NCI-H1105 treated with DMSO at 0.1 percent for 48 hours (cell line): Measurements from ENCODE around the gene HOXC10.

Experiments used
- DNase-seq: peaks from one replicate; lab custom pipeline; 2025; lab: John Stamatoyannopoulos, UW

HOXC10 gene

GRCh38 chr12:53991077-53991460 is 6.1 kb downstream of the HOXC10 start:
- DNase-seq = no peak

DNA sequence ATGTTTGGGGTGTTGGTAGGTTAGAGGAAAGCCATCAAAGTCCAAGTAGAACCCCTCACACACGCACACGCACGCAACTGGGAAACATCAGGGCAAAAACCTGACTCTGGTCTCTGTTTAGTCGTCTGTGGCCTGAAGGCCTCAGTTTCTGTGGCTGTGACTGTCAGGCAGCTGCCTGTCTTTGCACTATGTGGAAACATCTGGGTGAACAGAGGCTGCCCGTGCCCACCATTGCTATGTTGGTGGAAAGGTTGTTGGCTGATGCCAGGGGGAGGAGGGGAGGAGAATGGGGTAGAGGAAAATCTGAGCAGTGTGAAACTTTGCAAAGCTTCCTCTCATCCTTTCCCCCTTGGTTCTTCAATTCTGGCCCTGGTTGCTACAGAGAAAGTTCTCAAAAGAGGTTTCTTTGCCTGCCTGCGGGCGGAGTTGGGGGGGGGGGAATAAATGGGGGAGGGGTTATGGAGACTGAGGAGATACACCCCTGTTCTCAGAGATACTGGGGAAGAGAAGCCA is 7.5 kb downstream of the HOXC10 start:
- no peak for DNase-seq

DNA sequence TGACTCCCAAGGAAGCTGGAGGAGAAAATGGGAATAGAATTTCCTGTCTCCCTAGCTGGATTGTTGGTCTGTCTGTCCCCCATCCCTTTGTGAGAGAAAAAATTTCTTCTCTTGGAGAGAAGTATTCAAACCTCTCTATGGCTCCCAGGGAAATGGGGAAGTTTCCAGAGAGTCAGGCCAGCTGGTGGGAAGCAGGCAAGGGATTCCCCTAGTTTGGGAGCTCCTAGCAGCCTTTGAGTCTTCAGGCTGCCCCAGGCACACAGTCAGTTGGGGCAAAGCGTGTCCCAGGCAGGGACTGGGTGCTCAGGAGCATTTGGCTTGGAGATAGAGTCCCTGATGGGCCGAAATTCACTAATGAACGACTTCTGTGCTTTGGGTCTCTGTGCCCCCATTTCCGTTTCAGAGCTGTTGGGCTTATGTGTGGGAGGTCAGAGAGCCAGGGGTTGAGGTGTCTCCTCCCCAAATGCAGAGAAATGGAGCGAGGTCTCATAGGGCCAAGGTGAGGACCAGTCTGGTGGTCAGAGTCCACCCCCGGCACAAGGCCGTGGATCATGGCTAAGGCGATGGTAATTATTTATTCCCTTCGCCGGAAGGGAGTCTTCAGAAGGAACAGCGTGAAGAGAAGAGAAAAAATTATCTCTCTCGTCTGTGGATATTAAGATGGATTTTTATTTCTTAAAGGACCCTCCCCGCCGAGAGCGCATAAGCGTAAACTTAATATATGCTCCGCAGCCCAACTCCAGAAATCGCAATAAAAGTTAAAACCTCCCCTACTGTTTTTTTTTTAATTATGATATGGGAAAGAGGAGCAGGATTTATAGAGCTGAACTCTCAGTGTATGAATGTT is 8.4 kb downstream of the HOXC10 start:
- no peak for DNase-seq

DNA sequence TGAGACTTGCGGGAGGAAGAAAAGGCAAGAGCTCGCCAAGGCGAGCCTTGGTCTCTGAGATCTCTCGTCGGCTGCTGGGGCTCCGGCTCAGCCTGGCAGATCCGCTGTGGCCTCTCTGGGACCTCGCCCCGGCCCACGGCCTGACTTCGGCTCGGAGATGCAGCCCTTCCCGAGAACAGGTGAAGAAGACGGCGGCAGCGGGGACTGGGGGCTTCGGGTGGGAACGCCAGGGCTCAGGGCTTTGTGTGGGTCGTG is 9.0 kb downstream of the HOXC10 start:
- no peak for DNase-seq

DNA sequence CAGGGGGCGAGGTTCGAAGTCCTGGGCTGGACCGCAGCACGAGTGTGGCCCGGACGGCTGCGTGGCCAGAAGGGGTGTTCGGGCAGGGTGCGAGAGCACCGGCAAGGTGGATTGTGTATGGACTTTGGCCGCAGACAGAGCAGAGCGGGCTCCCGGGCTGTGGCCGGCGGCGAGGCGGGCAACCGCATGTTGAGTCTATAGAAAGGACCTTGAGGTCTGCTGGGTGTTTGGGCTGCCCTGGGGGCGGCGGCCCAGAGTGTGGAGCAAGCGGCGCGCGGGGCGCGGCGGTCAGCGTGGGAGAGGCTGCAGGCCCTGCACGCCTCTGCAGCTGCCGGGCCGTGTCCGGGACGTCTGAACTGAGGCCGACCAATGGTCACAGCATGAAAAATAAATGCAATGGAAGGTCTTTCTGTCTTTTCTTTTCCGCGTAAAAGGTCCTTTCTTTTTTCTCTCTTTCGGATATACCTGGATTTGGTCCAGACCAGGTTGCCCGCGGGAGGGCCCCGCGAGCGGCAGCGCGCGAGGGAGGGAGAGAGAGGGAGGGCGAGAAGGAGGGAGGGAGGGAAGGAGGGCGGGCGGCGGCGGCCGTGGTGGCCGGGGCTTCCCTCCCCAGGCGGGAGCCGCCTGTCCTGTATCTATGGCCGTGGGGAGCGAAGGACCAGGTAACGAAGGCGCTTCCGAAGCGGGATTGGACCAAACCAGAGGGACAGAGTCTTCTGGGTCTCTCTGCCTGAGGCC is 9.5 kb downstream of the HOXC10 start:
- DNase-seq = no peak

DNA sequence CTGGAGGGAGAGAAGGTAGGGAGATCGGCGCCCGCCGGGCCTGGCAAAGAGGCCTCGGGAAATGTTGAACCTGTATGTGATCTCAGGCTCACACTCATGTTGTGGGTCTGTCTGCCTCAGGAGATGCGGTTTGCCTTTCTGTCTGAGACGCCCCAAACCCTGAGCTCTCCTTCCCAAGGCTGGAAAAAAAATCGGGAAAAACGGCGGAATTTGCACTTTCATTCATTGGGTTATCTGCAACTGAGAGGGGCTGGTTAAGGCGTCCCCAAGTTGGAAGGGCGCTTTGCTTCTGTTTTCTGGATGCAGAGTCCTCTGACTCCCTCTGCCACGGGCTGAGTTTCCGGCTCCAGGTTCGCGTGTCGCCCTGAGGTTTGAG is 10.0 kb downstream of the HOXC10 start:
- DNase-seq = no peak

DNA sequence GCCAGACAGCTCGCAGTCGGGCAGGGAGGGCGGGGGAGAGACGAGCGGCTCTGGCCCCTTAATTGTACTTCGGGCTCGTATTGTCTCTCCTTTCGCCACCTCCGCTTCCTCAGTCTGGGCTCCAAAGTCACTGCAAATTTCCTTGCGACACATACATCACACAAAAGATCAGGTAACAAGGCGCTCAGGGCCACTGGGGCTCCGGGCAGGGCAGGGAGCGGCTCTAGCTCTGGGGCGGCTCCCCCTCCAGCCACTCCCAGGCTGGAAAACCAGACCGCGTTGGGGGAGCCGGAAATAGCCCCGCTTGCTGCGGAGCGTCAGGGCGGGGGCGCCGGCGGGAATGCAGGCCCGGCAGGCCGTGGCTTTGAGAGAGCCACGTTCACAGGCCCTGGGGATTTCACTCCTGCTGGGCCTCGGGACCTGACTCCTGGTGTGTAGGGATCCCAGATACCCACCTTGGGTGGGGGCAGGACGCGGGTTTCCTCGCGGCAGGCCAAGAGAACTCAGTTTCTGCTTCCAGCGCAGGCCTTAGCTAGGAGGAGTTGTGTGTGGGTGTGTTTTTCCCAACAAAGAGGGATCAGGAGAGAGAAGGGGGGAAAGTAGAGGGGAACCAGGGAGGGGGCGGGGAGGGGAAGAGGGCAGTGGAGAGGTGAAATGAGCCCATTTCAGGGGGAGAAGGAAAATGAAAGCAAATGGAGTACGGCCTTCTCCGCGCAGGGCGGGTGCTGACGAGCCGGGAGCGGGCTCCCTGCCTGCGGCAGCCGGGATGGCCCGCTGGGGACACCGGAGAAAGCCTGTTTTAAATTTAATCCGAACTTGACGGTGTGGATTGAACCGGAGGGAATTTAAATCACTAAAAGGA is 10.7 kb downstream of the HOXC10 start:
- peak; percentile 40 for DNase-seq

GRCh38 chr12:53996240-53997203 is 11.6 kb downstream of the HOXC10 start:
- no peak for DNase-seq

GRCh38 chr12:53997204-53998109 is 12.5 kb downstream of the HOXC10 start:
- DNase-seq = no peak

- DNase-seq = no peak
Measured at GRCh38 chr12:53998110-53998899, 13.4 kb downstream of the HOXC10 start.

- DNase-seq = no peak
Measured at GRCh38 chr12:53998900-53999236, 13.9 kb downstream of the HOXC10 start.

DNA sequence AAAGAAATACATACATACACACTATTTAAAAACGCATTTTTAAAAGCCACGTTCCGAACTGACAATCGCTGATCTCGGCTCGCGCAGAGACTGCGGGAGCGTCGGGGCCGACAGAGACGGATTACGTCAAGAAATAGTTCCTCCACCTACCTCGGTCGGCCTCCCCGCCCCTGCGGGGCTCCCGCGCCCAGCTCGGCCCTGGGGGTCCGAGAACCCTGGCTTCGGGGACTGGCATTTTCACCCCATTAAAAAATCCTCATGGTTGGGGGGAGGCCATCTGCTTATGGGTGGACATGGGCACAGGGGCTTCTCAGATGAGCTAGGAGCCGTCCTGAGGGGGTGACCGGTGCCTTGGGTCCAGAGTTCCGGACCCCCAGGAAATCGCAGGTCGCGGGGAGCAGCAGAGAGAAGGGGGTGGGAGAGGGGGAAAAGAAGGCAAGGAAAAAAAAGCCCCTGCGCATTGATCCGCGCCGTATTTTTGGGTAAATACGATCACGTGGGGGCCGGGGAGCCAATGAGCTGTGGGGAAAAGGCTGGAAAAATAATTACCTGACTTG is 14.7 kb downstream of the HOXC10 start:
- DNase-seq = peak; percentile 58

DNA sequence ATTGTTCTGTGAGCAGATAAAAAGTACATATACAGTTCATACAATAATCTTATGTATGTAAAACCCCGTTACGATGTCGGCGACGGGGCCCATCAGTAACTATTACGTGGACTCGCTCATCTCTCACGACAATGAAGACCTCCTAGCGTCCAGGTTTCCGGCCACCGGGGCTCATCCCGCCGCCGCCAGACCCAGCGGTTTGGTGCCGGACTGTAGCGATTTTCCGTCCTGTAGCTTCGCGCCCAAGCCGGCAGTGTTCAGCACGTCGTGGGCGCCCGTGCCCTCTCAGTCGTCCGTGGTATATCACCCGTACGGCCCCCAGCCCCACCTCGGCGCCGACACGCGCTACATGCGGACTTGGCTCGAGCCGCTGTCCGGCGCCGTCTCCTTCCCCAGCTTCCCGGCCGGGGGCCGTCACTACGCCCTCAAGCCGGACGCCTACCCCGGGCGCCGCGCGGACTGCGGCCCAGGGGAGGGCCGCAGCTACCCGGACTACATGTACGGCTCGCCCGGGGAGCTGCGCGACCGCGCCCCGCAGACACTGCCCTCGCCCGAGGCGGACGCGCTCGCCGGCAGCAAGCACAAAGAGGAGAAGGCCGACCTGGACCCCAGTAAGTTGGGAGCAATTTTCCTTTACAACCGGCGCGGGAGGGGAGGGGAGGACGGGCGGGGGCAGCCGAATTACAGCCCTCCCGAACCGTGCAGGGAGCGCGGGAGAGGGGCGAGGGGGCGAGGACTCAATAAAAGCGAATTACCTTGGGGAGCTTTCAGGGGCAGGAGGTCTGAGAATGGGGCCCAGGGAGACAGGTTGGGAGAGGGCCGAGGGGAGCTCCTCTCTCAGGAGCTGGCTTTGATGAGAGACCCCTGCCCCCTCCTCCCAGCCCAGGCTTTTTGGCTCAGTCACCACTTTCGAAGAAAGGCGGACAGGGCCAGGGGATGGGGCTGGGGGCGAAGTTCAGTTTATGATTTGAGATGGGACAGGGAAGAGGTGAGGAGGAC is 15.5 kb downstream of the HOXC10 start, which contains the start of gene HOXC9:
HOXC9 (plus strand) TSS at position 46 of the 999 bp plus-strand sequence; CDS start at position 74, 28 bp downstream.
- no peak for DNase-seq

DNA sequence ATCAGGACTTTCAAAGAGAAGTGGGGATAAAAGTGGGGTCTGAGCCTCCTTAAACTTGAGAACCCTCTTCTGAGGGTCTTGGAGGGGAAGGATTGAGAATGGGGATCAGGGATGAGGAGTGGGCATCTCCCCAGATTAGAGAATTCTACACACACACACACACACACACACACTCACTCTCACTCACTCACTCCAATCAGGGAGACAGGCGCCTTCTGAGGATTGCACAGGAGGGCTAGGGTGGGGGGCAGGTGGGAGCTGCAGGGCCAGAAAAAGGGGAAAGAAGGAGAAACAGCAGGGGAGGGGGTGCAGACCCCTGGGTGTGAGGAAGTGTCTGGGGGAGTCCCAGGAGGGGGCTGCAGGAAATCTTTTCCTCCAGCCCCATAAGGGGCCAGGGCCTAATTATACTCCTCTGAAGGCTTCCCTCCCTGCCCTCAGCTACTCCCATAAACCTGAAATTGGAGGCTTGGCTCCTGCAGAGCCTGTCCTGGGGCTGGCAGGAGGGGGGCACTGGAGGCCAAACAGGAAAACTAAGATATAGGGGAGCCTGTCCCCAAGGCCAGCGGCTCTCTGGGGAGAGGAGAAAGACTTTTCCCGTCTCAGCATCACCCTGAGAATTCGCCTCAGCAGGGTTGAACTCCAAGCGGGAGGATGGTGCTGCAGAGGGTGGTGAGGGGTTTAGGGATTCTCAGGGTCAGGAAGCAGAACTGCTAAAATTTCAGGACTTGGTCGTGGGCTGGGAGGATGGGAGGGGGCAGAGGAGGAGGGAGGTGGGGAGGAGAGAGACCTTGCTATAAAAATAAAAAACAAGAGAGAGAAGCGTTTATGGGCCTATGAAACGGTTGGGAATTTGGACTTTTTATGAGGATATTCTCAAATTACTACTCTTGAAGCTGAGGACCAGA is 16.6 kb downstream of the HOXC10 start:
- no peak for DNase-seq

- DNase-seq = no peak
Measured at GRCh38 chr12:54002278-54002914, 17.4 kb downstream of the HOXC10 start.

GRCh38 chr12:54002915-54003389 is 18.0 kb downstream of the HOXC10 start:
- DNase-seq = no peak
